Left lobe of liver (tissue), 2 donors: ENCODE results near the gene DDIAS. TPM values are rescaled to one million over a fixed set of nuclear protein-coding genes. Genes with fewer than 3 reads are reported as not detected.
"Not testable (repeated sequence)": the region's sequence is repeated elsewhere in the genome, so short reads cannot be mapped to it uniquely, and the experiment has no call there.

Source experiments
- ATAC-seq: fragments of 200-7000 bp; cut with Tn5 transposase; one replicate; pipeline ENCODE4 v1.9.1; 2020; ENCODE audit warnings: mild to moderate bottlenecking, moderate library complexity
- DNase-seq: peaks from one replicate; pipeline ENCODE4 v3.0.0-alpha.2; 2020; ENCODE audit warnings: low spot score
- total RNA-seq: library from RNA; stranded (reverse); gene quantifications from one replicate; pipeline ENCODE4 v1.2.1, GENCODE V29; 2021
- donor health status: DM: no; HTN: no; CAD: no; lungs with moderate emphysema.
- donor health status: DM: no; HTN: yes; CAD: no.

DDIAS gene
- total RNA-seq, 1 donor from 2014 or later: 0.75 TPM

DNA sequence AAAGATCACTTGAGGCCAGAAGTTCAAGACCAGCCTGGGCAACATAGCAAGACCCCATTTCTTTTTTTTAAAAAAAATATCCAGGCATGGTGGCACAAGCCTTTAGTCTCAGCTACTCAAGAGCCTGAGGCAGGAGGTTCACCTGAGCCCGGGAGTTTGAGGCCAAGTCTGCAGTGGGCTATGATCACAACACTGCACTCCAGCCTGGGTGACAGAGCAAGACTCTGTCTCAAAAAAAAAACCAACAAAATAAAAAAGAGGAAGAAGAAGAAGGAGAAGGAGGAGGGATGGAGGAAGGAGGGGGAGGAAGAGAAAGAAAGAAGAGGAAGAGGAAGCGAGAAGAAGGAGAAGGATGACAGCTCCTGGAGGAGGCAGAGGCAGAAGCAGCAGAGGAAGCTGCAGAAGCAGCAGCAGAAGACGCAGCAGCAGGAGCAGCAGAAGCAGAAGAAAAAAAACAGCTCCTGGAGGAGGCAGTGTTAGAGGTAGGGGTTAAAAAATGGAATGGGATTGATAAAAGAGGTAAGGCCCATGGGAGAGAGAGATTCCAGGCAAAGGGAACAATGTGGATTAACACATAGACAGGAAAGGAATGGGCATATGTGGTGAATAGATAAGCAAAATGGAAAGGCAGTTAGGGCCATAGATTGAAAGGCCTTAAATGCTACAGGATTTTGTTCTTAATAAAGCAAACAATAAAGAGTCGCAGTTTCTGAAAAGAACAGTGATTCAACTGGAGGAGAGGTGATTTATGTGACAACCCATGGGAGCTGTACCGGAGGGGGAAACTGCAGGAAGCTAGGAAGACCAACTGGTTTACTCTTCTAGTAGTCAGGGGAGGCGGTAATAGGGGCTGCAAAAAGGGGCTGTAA, 12.2 kb upstream of the DDIAS start:
- no peak for DNase-seq
- ATAC-seq: peak; percentile 29

- DNase-seq: no peak
- no peak for ATAC-seq
Measured at GRCh38 chr11:82890002-82890341, 11.6 kb upstream of the DDIAS start.

DNA sequence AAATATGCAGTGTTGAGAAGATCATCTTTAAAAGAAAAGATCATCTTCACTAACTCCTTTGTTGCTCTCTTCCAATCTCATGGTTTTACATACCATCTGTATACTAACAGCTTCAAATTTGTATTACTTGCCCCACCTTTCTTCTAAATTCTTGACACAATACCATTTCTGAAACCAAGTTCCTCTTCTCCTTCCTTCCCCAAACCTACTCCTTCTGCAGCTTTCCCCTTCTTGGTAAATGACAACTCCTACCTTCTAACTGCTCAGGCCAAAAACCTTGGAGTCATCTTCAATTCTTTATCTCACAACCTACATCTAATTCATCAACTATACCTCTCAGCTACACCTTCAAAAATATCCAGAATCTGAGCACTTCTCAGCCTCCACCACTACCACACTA, 10.6 kb upstream of the DDIAS start:
- ATAC-seq (no peak), DNase-seq (no peak)

GRCh38 chr11:82892611-82893169, 8.8 kb upstream of the DDIAS start:
- no peak for DNase-seq
- ATAC-seq: no peak

- DNase-seq: no peak
Measured at GRCh38 chr11:82895437-82896091, 6.0 kb upstream of the DDIAS start.

GRCh38 chr11:82896183-82896582, 5.4 kb upstream of the DDIAS start:
- ATAC-seq (no peak), DNase-seq (no peak)

More at GRCh38 chr11:82895437-82896091, 6.0 kb upstream of the DDIAS start:
- ATAC-seq: no peak

- no peak for ATAC-seq
Measured at GRCh38 chr11:82898241-82898640, 3.3 kb upstream of the DDIAS start.

DNA sequence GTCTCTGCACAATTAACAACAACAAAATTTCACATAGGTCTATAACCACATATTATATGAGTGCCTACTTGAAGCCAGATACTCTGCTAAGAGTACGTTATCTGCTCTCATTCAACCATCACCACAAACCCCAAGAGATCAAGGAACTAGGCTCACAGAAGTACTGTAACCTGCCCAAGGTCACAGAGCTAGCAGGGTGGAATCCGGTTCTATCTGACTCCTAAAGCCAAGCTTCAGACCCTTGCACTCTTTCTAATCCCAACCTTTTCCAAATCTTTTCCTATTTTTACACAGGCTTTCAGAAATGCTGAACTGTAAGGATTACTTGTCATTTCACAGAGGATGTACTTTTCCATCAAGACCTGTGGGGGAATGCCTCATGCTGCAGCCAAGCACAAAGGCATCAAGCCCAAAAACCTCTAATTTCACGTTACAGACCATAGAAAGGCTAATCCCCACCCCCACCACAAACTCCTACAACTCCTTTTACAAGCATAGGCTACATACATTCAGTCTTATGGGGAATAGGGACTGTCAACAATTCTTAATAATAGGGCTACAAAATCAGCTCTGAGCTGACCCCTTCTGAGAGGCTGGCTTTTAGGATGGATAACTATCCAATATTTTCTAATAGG, 2.2 kb upstream of the DDIAS start:
- ATAC-seq (no peak), DNase-seq (no peak)

More at GRCh38 chr11:82898241-82898640, 3.3 kb upstream of the DDIAS start:
- no peak for DNase-seq

DNA sequence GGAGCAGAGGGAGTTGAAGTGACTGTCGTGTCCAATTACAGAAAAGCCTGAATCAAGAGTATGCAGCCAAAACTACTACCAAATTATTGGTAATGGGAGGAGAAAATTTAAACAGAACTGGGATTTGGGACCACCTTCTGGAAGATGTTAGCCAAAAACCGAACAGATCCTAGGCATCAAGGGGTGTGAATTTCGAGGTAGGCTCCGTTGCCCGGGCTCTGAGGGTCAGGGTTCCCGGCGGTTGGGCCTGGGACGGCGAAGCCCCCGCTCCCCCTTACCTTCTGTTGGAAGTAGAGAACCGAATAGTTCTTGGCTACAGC, 1.6 kb upstream of the DDIAS start:
- no peak for DNase-seq
- ATAC-seq: no peak

DNA sequence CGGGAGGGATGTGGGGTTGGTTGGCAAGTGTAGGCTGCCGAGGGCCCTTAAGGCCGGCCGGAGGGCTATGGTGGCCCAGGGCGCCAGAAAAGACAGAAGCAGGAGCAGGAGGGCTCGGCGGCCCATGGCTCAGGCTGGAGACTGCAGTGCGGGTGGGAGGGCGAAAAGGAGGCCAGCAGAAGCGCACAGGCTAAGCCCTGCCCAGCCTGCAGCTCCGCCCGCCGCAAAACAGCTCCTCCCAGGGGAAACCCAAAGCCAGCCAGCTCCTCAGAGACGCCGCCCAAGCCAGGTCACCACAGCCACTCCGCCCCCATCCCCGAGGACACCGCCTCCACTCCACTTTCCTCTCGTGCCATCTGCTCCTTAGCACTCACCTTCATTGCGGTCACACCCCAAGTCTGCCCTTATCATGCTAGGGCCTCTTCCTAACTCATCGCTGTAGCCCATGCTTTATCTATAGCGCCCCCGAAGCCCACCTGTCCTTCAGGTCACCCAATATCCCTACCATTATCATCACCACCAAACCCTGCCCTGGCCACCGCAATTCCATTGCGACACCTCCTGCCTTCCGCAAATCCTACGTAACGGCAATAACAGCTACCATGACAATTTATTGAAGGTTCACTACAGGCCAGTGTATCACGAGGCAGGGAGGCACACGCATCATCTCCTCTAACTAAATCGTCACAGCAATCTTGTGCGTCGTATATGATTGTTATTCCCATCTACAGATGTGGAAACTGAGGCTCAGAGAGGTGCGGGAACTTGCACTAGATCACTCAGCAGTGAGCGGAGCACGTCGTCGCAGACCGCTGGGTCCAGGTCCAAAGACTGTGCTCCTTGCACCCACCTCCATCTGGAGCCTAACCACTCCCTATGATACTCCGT, 1.0 kb upstream of the DDIAS start, which contains the start of gene PRCP:
PRCP (minus strand) TSS at position 154 of the 888 bp plus-strand sequence; CDS start at position 126, 28 bp downstream.
- ATAC-seq: peak; percentile 91
- DNase-seq: peak; percentile 95

DNA sequence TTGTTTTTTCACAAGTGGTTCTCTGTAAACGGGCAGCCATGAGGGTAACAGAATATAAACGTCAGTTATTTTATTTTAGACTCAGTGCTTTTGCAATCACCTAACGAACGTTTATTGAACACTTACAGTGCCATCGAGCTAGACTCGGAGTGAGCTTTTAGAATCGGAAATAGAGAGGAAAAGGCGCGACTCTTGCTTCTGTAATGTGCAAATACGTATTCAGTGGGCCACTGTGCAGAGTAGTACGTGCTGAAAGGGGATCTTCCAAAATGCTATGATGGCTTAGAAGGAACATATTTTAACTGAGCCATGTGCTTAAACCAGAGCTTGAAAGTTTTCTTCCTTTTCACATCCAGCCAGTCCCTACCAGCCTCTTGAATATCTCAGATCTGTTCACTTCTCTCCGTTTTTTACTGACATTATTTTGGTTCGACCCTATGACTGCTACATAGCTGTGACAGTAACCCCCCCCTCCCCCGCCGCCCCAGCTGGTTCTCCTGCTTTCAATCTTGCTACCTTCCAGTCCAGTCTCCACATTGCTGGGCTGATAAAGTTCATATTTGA, 468 bp downstream of the DDIAS start:
- no peak for DNase-seq
- no peak for ATAC-seq

DNA sequence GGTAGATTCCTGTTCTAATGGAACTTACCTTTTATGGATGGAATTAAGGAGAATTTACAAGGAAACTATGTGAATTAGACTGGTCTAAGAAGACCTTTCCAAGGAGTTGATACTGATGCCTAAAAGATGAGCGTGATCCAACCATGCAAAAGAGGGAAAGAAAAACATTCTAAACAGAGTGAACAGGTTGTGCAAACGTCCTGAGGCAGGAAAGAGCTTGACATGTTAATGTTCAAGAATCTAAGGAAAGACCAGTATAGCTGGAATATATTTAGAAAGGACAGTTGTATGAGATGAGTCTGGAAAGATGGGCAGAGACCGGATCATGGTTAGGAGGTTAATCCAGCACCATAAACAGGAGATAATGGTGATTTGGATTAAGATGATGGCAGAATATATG, 1.3 kb downstream of the DDIAS start:
- ATAC-seq (no peak), DNase-seq (no peak)

GRCh38 chr11:82903843-82904586, 2.5 kb downstream of the DDIAS start:
- DNase-seq: no peak
- ATAC-seq: no peak

GRCh38 chr11:82906236-82906635, 4.7 kb downstream of the DDIAS start:
- no peak for DNase-seq

GRCh38 chr11:82906931-82907330, 5.4 kb downstream of the DDIAS start:
- DNase-seq (no peak), ATAC-seq (no peak)

More at GRCh38 chr11:82906236-82906635, 4.7 kb downstream of the DDIAS start:
- ATAC-seq: peak; percentile 46

DNA sequence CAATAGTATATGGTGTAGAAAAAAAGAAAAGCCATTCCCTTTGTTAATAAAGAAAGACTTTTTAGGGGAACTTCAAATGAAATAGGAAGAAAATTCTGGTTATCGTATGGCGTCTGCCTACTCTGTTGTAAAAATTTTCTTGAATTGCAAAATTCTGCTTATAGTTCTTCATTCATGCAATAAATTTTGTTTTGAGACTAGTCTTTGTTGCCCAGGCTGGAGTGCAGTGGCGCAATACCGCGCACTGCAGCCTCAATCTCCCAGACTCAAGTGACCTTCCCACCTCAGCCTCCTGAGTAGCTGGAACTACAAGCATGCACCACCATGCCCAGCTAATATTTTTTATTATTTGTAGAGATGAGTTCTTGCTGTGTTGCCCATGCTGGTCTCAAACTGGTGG, 5.8 kb downstream of the DDIAS start:
- ATAC-seq (no peak), DNase-seq (no peak)

GRCh38 chr11:82908311-82908710, 6.8 kb downstream of the DDIAS start:
- no peak for DNase-seq
- no peak for ATAC-seq

GRCh38 chr11:82909015-82909640, 7.6 kb downstream of the DDIAS start:
- DNase-seq: no peak
- no peak for ATAC-seq

DNA sequence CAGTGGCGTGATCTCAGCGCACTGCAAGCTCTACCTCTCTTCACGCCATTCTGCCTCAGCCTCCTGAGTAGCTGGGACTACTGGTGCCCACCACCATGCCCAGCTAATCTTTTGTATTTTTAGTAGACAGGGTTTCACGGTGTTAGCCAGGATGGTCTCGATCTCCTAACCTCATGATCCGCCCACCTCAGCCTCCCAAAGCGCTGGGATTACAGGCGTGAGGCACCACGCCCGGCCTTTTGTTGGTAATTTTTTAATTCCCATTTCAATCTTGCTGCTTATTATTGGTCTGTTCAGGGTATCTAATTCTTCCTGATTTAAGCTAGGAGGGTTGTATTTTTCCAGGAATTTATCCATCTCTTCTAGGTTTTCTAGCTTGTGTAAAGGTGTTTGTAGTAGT, 18.2 kb downstream of the DDIAS start:
- DNase-seq, ATAC-seq: not testable (repeated sequence)
